ENCODE results near the gene ZKSCAN2.

DNA sequence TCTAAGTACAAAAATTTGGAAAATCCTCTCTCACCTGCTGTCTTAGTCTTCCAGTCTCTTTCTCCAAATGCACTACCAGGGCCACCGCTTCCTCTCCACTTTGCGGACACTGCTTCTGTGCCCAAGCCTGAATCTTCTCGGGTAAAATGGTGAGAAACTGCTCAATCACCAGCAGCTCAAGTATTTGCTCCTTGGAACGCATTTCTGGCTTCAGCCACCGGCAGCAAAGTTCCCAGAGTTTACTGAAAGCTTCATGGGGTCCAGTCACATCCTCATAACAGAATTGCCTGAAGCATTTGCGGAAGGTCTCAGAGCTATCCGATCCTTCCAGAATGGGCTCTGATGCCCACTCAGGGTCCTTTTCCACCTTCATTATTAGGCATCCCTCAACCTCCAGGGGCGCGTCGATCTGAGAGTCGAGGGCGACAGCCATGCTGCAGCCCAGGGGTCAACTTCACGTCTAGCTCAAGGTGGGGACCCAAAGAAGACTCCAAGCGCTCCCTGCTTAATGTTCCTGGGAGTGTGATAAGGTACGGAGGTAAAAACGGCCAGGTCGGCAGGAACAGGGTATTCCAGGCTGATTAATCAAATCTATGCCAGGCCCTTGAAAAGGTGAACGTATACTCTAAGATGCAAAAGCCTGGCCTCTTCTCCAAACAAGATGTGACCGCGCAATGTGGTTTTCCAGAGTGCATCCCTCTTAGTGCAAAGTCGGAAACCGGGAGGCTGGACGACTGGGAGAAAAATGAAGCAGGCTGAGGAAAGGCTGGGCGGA, 763 bp downstream of the ZKSCAN2 start:
- TF ChIP-seq, protein P1, sequence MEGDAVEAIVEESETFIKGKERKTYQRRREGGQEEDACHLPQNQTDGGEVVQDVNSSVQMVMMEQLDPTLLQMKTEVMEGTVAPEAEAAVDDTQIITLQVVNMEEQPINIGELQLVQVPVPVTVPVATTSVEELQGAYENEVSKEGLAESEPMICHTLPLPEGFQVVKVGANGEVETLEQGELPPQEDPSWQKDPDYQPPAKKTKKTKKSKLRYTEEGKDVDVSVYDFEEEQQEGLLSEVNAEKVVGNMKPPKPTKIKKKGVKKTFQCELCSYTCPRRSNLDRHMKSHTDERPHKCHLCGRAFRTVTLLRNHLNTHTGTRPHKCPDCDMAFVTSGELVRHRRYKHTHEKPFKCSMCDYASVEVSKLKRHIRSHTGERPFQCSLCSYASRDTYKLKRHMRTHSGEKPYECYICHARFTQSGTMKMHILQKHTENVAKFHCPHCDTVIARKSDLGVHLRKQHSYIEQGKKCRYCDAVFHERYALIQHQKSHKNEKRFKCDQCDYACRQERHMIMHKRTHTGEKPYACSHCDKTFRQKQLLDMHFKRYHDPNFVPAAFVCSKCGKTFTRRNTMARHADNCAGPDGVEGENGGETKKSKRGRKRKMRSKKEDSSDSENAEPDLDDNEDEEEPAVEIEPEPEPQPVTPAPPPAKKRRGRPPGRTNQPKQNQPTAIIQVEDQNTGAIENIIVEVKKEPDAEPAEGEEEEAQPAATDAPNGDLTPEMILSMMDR (conservative IDR thresholded peaks at IDR 0.05 in 1 of 2, IDR thresholded peaks at IDR 0.05 in 1 of 2; ENCODE audit: low read depth in 1 of 2, low read length in 2 of 2) = no peak
- TF ChIP-seq EZH2 (IDR thresholded peaks at IDR 0.05; ENCODE audit: low read length, missing control alignments) = no peak

Data from fibroblast of lung (primary cell).